Measurements from ENCODE around the gene SLX4IP.
"Not testable (repeated sequence)": the region's sequence is repeated elsewhere in the genome, so short reads cannot be mapped to it uniquely, and the experiment has no call there.

SLX4IP gene

DNA sequence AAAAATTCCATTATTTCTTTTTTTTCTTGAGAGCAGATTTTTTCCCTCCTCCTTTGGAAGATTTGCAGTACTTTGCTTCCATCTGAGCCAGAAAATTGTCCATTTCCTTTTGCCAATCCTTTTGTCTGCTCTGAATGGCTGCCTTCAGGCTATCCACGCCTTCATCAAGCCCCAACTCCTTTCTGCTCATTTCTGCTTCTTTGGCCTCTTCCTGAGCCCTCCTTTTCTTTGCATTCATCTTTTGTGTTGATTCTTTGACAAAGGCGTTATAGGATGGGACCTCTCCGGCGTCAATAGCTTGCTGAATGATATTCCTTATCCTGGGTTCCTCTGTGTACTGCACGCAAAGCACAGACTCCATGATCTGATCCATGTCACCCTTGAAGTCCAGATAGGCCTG, 178.3 kb downstream of the SLX4IP start:
- not testable (repeated sequence) for DNase-seq

DNA sequence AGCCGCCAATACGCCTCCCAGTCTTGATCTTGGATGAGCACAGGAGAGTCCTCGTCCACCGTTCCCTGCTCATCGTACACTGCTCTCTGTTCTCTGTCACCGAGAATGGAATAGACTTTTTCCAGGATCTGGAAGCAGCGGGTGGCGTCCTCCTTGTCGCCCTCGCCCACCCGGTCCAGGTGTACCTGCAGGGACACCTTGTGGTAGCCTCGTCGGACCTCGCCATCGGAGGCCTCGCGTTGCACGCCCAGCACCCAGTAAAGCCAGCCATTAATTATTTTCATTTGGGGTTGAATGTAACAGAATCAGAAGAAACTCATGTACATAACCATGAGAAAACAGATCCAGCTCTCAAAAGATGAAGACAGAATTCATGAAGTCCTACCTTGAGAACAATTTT, 178.8 kb downstream of the SLX4IP start:
- no peak for DNase-seq

DNA sequence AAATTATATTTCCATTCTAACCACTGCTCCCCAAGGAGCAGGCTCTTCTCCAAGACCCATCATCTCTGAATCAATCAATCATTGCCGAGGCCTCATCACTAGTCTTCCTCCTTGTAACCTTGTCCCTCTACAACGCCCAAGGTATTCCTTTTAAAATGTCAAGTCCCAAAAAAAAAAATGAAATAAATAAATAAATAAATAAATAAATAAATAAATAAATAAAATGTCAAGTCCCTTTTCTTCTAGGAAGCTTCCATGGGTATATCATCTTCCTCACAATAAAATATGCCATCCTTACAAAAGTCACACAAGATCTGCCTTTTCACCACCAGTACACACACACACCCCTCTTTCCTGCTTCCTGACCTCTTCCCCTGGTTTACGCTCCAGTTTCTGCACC, 181.1 kb downstream of the SLX4IP start:
- DNase-seq = no peak

DNA sequence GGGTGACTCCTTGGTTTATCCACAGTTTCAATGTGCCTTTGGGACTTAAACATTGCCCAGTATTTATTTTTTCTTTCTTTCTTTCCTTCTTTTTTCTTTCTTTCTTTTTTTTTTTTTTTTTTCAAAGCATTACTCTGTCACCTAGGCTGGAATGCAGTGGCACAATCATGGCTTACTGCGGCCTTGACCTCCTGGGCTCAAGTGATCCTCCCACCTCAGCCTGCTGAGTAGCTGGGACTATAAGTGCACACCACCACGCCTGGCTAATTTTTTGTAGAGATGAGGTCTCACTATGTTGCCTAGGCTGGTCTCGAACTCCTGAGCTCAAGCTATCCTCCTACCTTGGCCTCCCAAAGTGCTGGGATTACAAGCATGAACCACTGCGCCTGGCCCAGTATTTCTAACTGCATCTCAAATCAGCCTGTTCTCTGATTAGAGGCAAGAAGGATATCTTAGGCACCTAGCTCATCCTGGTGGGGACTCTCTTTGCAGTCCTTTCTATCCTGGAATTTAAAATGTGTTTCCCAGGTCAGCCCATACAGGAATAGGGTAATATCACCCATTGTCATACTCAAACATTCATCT, 182.5 kb downstream of the SLX4IP start:
- not testable (repeated sequence) for DNase-seq

DNA sequence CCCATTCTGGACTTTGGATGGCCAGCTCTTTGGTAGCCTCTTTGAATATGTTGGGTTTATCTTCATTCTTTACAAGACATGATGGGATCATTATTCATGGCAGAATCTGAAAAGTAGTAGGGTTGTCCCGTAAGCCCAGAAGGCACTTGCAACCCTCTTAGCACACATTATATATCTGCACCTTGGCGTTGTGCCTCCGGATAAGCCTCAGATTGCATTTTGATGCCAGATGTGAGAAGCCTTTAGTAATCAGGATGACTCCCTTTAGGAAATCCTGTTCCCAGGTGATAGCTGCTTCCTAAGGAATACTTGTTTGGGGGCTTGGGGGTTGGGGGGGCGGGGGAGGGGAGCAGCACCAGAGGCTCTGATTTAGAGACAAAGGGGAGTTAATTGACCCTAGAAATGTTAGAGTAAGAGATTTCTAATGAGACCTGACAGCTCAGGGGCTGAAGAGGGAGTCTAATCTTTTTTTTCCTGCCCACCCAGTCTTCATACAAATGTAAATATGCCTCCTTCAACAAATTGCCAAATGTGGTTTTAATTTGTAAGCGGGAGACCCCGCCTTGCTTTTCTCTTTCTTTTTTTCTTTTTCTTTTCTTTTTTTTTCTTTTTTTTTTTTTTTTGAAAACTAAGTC, 183.6 kb downstream of the SLX4IP start:
- no peak for DNase-seq

DNA sequence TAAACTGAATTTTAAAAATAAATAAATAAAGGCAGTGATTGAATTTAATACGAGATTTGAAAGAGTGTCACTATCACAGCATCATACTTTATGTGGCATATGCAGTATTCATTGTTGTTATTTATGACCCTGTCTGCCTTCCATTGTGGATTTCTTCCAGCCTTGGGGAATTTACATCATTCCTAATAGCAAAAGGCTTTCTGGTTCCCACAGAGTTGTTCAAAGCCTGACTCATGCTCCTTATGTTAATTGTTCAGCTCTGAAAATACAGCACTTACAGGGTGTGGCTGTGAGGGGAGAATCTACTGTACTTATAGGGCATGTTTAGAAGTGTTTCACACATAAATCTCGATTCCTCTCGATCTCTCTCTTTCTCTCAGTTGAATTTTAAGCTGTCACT, 184.3 kb downstream of the SLX4IP start:
- DNase-seq = no peak

DNA sequence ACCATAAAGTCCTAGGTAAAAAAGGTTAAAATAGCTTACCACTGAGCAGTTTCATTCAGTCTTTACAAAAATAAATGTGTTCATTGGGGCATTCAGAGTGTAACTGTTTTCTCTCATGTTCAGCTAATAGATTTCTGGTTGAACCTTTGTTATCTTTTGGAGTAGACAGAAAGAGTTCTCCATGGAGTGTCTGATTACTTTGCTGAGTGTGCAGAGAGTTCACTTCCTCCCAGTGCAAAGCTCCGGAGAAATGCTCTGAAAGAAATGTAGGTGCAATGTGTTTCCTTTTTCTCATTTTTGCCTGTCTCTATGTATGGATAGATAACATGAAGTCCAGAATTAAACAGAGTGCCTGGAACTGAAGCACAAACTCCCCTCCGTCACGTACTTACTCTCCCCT, 186.0 kb downstream of the SLX4IP start:
- DNase-seq = no peak

DNA sequence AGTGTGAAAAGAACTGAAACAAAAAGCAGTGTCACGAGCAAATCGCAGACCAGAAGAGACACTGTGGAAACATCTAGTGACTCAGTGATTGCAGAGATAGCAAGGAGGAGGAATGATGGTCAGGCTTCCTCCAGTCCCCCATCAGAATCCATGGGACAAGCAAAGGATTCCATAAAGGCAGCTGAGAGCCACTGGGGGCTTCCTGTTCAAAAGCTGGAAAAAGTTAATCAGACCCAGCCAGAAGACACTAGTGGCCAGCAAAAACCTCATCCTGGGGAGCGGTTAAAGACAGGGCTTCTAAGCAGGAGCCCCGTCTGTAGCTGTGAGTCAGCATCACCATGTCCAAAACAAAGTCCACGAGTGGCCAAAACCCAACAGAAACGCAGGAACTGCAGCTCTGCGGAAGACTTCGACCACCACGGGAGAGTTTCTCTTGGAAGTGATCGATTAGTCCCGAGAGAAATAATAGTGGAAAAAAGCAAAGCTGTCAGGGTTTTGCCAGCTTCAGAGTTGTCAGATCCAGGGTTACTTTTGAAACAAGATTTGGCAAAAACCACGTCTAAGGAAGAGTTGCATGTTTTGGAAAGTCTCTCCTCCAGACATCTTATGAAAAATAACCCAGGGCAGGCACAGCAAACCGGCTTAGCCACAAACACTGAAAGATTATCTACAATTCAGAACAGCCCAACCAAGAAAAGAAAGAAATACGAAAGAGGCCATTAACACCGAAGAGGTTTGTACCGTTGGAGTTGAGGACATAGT, 187.7 kb downstream of the SLX4IP start:
- no peak for DNase-seq

DNA sequence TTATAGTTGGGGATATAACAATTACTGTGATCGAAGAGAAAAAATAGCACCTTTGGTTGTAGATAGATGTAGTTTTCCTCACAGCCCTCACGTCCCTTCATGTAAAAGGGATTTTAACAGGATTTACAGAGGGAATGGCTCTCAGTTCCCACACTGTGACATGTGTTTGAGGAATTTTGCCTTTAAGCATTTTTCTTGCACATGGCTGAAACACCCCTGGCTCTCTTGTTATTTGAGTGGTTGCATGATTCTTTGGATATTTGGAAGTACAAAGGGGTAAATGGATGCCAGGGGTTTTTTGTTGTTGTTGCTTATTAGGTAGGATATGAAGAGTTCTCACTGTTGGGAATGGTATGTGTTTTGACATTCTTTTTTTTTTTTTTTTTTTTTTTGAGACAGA, 190.5 kb downstream of the SLX4IP start:
- no peak for DNase-seq

DNA sequence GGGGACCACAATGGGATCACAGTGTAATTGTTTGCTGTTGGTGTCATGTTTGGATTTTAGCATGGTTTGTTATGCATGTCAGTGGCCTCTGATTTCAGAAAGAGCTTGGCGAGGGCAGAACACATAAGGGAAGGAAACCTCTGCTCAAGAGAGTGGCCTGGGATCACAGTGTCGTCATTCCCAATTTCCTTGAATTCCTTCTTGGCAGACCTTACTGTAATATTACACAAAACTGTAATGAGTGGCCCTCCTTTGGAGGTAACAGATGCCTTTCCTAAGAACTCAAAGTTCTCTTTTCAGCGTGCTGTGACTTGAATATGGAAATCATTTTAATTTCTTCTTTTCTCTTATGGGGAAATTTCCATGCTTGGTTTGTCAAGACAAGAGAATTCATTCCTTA, 191.8 kb downstream of the SLX4IP start:
- no peak for DNase-seq

DNA sequence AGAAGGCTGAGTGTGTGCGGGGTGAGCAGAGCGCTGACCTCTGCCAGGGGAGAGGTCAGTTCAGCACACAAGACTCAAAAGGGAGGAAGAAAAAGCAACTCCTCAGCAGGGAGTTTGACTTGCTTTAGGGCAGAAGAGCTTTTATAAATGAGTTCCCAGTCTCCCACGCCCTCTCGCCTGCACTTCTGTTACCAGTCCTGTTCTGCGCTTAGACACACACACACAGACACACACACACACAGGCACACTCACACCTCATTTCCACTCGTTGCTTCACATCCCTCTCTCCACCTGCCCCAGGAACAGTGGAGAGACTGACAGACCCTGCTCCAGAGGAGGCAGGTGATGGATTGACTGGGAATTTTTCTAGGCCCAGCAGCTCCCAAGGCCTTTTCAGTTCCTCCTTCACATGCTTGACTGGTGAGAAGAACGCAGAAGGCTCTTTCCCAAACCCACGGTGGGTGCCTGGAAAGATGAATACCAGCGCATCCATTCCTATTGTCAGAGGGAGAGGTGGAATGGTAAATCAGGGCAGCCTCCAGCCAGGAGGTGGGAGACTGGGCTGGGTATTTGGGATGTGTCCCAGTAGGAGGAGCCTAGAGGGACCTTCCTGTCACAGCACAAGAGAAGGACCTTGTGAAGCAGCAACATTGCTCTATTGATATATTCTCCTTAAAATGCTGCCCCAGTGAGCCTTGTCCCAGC, 195.0 kb downstream of the SLX4IP start:
- no peak for DNase-seq

DNA sequence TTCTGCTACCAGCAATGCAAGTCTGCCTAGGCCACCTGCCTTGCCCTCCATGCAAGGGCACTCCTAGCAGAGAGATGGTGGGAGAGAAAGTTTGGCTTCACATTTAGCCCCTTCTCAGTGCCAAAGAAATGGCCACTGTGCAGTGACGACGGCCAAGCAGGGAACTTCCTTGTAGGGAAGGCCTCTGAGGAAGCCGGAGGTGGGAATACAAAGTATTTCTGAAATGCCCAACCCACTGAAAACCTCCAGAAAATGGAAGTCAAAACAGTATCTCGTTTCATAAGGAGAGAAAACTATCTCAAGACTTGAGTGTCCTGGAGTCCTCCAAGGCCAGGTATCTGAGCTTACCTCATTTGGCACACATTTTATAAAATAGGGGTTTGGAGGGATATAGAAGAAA, 196.0 kb downstream of the SLX4IP start:
- no peak for DNase-seq

DNA sequence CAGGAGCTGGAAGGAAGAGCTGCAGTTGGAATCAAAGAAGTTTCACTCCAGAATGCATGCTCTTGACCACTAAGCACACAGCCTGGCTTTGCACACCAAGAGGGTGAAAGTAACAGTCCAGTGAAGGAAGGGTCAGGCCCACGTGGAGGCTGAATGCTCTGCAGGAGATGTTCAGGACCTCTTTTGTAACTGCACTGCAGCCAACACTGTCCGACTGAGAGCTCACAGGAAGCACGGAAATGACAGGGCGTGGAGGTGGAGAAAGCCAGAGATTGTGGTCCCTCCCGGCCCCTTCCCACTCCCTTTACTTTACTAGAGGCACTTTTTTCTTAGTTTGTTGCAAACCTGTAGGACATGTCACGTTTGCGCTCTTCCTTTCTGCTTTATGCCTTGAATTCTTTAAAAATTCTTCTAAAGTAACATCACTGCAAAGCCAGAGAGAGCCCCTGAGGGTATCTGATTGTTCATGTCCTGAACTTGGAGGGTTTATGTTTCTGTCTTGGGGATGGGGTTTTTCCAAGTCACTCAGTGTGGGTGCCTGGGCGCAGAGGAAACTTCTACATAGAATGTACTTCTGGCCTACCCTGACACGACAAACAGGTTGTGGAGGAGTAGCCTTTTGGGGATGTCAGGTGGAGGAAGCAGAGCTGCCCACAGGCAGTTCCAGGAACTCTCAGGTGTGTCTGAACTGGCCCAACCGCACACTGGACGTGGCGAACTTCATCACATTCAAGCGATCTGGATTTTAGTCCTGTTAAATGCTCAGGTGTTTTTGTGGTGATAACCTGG, 197.8 kb downstream of the SLX4IP start:
- no peak for DNase-seq

DNA sequence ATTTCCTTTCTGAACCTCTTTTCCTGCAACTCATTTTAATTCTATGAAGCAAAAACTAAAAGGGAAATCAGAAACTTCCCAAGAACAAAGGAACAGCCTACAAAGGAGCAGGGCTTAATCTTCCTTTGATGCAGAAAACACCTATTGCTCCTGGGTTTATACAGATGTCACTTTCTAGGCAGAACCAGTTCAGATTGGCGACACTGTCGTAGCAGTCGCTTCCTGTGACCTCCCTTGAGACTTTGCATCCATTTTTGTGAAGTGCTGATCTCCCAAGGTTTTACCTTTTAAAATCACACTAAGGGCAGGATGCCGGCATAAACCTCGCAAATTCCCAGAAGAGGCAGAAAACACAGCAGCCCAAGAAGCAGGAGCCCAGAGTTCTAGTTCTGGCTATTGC, 198.6 kb downstream of the SLX4IP start:
- no peak for DNase-seq

DNA sequence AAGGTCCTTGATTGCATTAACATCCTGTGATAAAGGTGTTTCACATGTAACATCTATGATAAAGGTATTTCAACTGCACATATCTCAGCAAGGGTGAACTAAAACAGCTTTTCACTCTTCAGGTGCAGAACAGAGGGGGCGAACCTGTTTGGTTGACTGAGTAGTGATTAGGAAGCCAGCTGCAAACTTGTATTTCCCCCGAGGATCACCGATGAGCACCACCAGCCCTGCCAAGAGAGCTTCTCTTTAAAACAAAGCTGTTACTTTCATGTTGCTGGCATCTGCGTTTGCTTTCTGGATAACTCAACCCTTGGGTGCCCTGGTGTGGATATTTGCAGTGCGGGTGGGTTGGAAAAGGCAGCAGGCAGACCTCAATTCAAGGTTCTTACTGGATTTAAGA, 199.1 kb downstream of the SLX4IP start:
- no peak for DNase-seq

DNA sequence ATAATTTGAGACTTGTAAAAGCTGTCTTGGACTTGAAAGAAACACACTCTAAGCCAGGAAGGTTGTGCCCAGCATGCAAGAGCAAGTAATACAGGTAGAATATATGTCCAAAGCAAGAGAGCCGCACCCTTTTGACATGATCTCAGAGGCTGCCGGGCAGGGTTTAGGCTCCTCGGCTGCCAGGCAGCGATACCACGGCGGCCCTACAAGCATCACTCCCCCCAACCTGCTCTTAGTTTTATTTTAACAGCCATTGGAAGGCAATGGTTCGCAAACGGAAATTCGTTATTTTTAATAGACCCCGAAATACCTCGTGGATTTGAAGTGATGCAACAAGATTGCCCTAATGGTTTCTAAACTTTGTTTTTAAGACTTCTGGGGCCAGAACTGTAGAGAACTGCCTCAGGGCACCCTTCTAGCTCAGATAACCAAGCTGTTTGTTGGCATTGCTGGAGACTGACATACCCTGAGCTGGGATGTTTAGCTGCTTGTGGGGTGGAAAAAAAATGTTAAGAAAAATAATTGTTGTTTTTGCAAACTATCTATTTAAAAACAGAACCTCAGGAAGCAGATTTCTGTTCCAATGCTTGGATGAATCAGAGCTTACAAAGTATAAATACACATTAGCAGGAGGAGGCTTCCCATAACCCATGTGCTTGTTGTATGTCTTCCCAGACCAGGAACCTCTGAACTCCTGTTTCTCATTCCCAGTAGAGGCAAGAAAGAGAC, 199.7 kb downstream of the SLX4IP start:
- no peak for DNase-seq

DNA sequence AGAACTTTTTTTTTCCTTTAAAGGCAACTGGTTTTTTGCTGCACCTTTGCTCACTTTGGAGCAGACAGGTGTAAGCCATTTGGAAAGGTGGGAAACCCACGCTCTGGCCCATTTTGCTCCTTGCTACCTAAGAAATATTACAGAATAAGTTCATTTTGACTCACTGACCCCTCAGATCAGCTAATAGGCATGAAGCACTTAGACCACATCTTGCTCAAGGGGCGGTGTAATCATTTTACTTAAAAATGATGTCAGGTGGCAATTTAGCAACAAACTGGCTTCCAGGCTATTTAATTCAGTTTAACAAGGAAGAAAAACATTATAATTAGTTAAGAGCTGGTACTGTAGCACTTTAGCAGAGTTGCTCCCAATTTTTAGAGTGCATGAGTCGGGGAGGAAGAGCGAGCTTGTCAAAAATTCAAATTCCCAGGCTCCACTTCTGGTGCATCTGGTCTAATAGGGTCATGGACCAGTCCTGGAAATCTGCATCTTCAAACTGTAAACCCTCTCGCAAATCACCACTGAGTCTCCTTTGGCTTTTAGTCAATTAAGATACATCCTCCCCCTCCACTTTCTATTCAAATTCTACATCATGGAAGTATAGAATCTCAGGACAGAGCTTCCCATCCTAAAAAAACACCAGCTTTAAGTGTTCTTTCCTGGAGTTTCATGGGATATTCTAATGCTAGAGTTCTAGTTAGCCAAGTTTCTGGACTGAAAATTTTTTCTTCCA, 200.5 kb downstream of the SLX4IP start:
- DNase-seq = no peak

DNA sequence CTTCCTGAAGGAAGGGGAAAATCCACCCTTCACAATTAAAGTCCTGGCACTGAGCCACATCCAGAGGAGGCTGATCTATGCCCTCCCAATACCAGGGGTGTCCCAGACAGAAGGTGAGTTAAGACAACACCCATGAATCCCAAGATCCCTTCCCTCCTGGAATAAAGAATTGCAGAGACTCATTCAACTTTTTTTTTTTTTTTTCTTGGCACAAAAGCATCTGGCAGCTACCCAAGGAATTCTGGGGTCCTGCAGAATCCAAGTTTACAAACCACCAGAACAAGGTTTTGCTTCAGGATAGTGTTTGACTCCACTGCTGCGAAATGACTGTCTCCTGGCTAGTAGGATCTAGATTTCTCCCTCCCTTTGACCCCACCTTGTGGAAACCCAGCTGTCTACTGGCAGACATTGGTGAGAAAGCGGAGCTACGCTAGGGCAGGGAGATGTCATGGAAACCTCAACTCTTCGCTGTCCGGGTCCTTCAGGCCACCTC, 201.3 kb downstream of the SLX4IP start:
- DNase-seq = no peak

DNA sequence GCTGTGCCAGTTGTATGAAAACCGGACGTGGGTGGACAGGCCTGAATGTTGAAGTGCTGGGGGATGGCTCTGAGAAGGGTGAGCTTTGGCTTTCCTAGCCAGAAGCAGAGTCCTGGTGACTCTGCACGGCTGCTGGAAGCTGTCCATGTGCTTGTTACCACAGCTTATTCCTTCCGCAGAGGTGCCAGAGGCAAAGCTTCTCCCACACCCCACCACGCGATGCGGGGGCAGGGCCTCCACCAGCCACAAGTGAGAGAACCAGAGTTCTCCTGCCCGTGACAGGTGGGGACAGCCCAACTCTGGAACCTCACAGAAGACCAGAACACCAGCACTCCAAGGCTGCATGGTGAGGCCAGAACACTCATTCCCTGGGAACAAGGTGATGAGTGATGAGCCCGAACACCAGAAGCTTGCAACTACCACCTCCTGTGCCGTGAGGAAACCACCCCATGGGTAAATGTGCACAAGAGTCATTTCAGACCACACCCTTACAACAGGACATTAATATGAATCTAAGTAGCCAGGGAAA, 202.0 kb downstream of the SLX4IP start:
- DNase-seq = no peak

DNA sequence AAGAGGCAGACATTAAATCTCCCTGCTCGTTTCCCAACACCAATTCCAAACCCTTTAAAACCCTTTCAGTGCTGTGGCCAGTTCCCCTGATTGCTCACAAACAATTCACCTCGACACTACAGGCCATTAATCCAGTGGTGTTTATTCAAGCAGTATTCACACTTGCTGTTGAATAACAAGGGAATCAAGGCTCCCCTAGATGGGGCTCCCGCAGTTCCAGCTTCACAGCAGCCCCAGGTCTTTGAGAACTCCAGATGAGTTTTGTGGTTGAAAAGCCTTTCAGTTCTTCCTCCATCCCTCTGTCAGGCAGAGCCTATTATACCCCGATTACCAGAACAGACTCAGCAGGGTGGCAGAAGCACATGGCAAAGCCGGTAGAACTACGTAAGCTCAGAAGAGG, 202.5 kb downstream of the SLX4IP start:
- no peak for DNase-seq

DNA sequence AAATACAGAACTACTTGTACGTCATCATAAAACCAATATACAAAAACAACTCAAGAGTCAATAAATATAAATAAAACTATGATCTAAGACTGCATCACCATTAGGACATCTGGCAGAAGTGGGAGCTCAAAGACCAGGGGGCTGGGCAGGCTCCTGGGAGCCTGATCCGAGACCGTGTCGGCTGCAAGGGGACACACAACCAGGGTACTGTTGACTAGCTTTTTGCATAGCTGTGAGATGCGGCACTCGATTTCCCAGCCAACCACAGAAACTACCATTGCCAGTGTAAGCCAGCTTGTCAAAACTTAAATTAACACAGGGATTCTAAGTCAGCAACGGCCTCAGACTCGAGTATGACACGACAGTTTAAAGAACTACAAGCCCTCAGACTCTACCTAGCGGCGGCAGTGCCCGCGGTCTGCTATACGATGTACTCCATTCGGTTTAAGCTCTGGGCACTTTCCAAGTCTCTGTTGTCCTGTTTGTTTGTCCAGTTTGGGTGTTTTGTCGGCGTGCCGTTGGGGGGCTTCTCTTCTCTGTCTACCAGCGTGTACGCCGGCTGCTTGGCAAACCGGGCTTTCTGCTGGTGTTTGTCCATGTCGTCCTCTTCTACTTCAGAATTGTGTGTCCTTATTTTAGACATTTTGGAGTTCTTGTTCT, 204.1 kb downstream of the SLX4IP start:
- no peak for DNase-seq
